Measurements from ENCODE around the gene SLC17A7. TPM values are rescaled to one million over a fixed set of nuclear protein-coding genes. Genes with fewer than 3 reads are reported as not detected.

SLC17A7 gene
- total RNA-seq, 1 donor from 2014 or later: 0.55 TPM

DNA sequence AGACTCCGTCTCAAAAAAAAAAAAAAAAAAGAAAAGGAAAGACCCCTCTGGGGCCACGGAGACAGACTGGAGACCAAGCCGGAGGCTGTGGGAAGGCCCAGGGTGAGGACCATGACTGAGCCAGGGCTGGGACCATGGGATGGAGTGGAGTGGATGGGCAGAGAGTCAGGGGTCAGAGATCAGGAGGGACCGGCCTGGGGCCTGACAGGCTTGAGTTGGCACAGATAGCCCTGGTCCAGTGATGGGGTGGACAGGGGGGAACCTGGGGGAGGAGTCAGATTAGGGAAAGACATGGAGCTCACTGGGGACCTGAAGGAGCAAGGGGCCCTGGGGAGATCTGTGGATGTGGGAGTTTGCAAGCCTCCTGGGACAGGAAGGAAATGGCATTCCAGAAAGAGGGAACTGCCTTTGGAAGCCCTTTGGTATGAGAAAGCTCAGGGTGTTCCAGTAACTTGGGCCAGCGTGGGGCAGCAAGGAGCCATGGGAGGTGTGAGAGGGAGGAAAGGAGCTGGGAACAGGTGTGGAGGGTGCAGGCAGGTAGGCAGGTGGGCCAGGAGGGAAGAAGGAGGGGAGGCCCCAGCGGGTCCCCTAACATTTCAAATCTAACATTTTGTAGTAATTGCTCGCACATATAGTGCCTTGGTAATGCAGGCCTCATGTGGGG, 39.8 kb upstream of the SLC17A7 start:
- intact Hi-C loops (cut with micrococcal nuclease): no loop called here
- TF ChIP-seq, protein P1, sequence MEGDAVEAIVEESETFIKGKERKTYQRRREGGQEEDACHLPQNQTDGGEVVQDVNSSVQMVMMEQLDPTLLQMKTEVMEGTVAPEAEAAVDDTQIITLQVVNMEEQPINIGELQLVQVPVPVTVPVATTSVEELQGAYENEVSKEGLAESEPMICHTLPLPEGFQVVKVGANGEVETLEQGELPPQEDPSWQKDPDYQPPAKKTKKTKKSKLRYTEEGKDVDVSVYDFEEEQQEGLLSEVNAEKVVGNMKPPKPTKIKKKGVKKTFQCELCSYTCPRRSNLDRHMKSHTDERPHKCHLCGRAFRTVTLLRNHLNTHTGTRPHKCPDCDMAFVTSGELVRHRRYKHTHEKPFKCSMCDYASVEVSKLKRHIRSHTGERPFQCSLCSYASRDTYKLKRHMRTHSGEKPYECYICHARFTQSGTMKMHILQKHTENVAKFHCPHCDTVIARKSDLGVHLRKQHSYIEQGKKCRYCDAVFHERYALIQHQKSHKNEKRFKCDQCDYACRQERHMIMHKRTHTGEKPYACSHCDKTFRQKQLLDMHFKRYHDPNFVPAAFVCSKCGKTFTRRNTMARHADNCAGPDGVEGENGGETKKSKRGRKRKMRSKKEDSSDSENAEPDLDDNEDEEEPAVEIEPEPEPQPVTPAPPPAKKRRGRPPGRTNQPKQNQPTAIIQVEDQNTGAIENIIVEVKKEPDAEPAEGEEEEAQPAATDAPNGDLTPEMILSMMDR (IDR thresholded peaks at IDR 0.05): no peak
- DNase-seq (no peak), ATAC-seq (ENCODE audit: low read depth) (no peak)
- Mint-ChIP-seq H3K4me1 (peaks cover 6% of the 10 kb centered on the region), H3K4me3 (no peak overlapping the region), H3K36me3 (ENCODE audit: low read depth) (peaks cover 19% of the 10 kb centered on the region), H3K27me3 (no peaks in the 10 kb centered on the region), H3K9me3 (no peaks in the 10 kb centered on the region), H3K27ac (no peak overlapping the region)
- POLR2A ChIA-PET: interaction anchor here (0.6 to 1.2 kb wide), 3 partner anchors 11 to 196 kb away, joined by 3 to 5 read pairs (median 4); partner anchors contain the start of gene PRMT1
- CTCF ChIA-PET: no interaction called here

DNA sequence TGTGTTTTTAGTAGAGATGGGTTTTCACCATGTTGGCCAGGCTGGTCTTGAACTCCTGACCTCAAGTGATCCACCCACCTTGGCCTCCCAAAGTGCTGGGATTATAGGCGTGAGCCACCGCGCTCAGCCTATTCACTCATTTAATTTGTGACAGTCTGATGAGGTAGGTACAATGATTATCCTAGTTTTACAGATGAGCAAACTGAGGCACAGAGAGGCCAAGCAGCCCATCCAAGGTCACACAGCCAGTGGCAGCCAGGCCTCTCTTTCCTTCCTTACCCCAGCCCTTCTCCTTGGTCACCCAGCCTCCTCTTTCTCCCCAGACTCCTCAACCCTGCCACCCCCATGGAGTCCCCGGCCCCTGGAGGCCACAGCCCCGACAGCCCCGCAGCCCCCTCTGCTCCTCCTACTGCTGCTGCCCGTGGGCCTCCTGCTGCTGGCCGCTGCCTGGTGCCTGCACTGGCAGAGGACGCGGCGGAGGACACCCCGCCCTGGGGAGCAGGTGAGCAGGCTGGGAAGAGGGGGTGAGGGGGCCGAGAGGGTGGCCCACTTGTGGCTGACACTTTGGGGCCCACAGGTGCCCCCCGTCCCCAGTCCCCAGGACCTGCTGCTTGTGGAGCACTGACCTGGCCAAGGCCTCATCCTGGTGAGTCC, 38.8 kb upstream of the SLC17A7 start:
- no peaks in the 10 kb centered on the region for H3K27me3 Mint-ChIP-seq
- no peak for DNase-seq
- no peak for ATAC-seq (ENCODE audit: low read depth)
- no peaks in the 10 kb centered on the region for H3K9me3 Mint-ChIP-seq
- peaks cover 15% of the 10 kb centered on the region for H3K36me3 Mint-ChIP-seq (ENCODE audit: low read depth)
- ChIA-PET CTCF (no interaction called here), POLR2A (interaction anchor here (0.6 to 1.7 kb wide), 3 partner anchors 9 to 28 kb away, joined by 4 to 9 read pairs (median 5); no protein-coding TSS in a partner anchor)
- intact Hi-C loops (cut with micrococcal nuclease): no loop called here
- H3K27ac Mint-ChIP-seq: no peak overlapping the region
- H3K4me3 Mint-ChIP-seq: no peak overlapping the region
- TF ChIP-seq, protein P1 (IDR thresholded peaks at IDR 0.05): no peak
- peaks cover 16% of the 10 kb centered on the region for H3K4me1 Mint-ChIP-seq

DNA sequence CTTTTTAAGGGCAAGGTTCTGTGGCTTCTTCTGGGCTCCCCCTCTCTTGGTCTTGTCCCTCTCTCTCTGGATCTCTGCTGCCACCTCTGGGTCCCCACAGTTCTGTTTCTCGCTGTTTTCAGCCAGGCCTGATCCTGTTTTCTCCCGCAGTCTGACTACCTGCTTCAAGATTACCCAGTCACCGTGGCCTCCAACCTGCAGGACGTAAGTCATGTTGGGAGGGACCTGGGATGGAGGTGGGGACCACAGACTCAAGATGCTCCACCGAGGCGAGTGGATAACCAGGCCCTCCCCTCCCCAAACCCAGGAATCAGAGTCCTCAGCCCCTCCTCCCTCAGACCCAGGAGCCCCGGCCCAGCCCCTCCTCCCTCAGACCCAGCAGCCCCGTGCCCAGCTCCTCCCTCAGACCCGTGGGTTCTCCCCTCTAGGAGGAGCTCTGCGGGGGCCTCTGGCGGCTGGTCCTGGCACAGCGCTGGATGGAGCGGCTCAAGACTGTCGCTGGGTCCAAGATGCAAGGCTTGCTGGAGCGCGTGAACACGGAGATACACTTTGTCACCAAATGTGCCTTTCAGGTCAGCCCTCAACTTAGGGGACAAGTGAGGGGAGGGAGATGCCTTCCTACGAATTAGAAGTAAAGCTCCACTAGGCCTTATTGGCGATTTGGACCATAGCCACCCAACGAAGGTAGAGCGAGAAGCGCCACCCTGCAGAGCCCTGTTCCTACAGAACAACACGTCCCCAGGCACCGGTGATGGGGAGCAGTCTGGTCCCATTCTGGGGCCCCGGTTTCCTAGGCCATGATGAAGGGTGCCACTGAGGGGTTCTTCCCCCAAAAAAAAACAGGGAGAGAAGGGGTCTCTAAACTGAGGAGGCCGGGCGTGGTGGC, 34.9 kb upstream of the SLC17A7 start:
- ATAC-seq (ENCODE audit: low read depth) (peak; percentile 53), DNase-seq (no peak)
- CTCF ChIA-PET: interaction anchor here (0.6 to 2.8 kb wide), 5 partner anchors 39 to 251 kb away, joined by 3 to 10 read pairs (median 4); no protein-coding TSS in a partner anchor
- H3K27ac Mint-ChIP-seq: peak overlapping the region; percentile 61
- peaks cover 46% of the 10 kb centered on the region for H3K4me1 Mint-ChIP-seq
- H3K4me3 Mint-ChIP-seq: peak overlapping the region; percentile 55
- no peaks in the 10 kb centered on the region for H3K27me3 Mint-ChIP-seq
- H3K9me3 Mint-ChIP-seq: no peaks in the 10 kb centered on the region
- H3K36me3 Mint-ChIP-seq (ENCODE audit: low read depth): peaks cover 5% of the 10 kb centered on the region
- intact Hi-C loops (cut with micrococcal nuclease): no loop called here
- TF ChIP-seq, protein P1 (IDR thresholded peaks at IDR 0.05): no peak
- POLR2A ChIA-PET: interaction anchor here (0.5 to 2.9 kb wide), 9 partner anchors 12 to 135 kb away, joined by 3 to 18 read pairs (median 4); partner anchors contain the start of genes ALDH16A1, RPL13A and RPS11

DNA sequence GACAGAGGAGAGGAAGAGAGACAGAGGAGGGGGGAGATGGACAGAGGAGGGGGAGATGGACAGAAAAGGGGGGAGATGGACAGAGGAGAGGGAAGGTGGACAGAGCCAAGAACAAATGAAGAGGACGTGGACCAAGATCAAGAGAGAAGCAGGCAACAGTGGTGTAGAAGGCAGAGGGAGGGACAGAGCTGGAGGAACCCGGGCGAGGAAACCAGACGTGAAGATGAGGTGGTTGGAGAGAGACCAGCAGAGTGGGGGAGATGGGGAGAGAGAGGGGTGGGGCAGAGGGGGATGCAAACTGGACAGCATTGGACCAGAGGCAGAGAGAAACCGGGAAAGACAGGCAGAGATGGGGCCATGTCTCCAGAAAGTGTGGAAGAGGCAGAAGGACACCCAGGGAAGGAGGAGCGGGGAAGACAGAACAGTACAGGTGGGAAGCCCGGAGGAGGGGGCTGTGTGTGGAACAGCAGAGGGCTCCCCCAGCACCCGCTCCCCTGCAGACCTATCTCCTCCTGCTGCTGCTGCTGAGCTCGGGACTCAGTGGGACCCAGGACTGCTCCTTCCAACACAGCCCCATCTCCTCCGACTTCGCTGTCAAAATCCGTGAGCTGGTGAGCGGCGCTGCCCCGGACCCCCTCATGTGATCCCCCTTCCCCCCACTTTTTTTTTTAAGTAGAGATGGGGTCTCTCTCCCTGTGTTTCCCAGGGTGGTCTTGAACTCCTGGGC, 34.0 kb upstream of the SLC17A7 start:
- Mint-ChIP-seq H3K27me3 (no peaks in the 10 kb centered on the region), H3K27ac (peak overlapping the region; percentile 30), H3K36me3 (ENCODE audit: low read depth) (peaks cover 4% of the 10 kb centered on the region), H3K4me3 (peak overlapping the region; percentile 92), H3K9me3 (no peaks in the 10 kb centered on the region), H3K4me1 (peaks cover 55% of the 10 kb centered on the region)
- POLR2A ChIA-PET: interaction anchor here (0.6 to 2.9 kb wide), 6 partner anchors 10 to 183 kb away, joined by 3 to 18 read pairs (median 4); partner anchors contain the start of genes ALDH16A1, RPL13A and RPS11
- CTCF ChIA-PET: interaction anchor here (0.6 to 2.8 kb wide), 5 partner anchors 40 to 250 kb away, joined by 3 to 10 read pairs (median 4); no protein-coding TSS in a partner anchor
- DNase-seq (no peak), ATAC-seq (ENCODE audit: low read depth) (no peak)
- TF ChIP-seq, protein P1 (IDR thresholded peaks at IDR 0.05): no peak
- intact Hi-C loops (cut with micrococcal nuclease): no loop called here
